K562 (cell line): ENCODE results near the gene MAGEA4.

ENCODE experiments used
- CBFA2T3 ChIP-seq: fragments of 450-650 bp; IDR thresholded peaks from 2 replicates; pipeline ENCODE4 v1.6.1; 2017
- MCM7 ChIP-seq, 2 experiments: fragments of 450-650 bp; IDR thresholded peaks; 2 replicates each; pipeline ENCODE4 v1.6.1; 2016 to 2018
- POLR2A ChIP-seq: fragments of 450-650 bp; conservative IDR thresholded peaks from 2 replicates; pipeline ENCODE4 v1.6.1; 2016
- RBM34 ChIP-seq: fragments of 200-400 bp; formaldehyde crosslinking; IDR thresholded peaks from 2 replicates; pipeline ENCODE4 v1.6.1; 2018; ENCODE audit warnings: low read length, borderline replicate concordance; ENCODE audit not compliant: insufficient read depth
- TCFL5 ChIP-seq: fragments of 250-450 bp; sonication (Bioruptor Pico); conservative IDR thresholded peaks from 2 replicates; pipeline ENCODE4 v1.6.1; 2021; ENCODE audit warnings: mild to moderate bottlenecking, moderate library complexity, matching md5 sums
- TEAD2 ChIP-seq: fragments of 450-650 bp; IDR thresholded peaks from 2 replicates; pipeline ENCODE4 v1.6.1; 2016; ENCODE audit warnings: missing genetic modification characterization, control low read depth, missing compliant biosample characterization
- ZNF12 ChIP-seq: sonication (generic); formaldehyde crosslinking; IDR thresholded peaks from 2 replicates; pipeline ENCODE4 v1.4.0; 2020; ENCODE audit warnings: mild to moderate bottlenecking, missing genetic modification reagents
- TF ChIP-seq, protein P1 (sequence below), 2 experiments: fragments of 450-650 bp in 1 of 2; IDR thresholded peaks; 2 replicates each; pipeline ENCODE4 v1.6.1; 2011 to 2017; ENCODE audit warnings: low read depth in 2 of 2, antibody characterized with exemption in 1 of 2, borderline replicate concordance in 1 of 2, low read length in 1 of 2, mild to moderate bottlenecking in 1 of 2, mixed read lengths in 1 of 2; ENCODE audit not compliant: control insufficient read depth in 1 of 2
- TF ChIP-seq, protein P2 (sequence below): fragments of 250-450 bp; sonication (Bioruptor Pico); IDR thresholded peaks from 2 replicates; pipeline ENCODE4 v1.4.0; 2020
- TF ChIP-seq, protein P3 (sequence below), 3 experiments: IDR thresholded peaks in 2 of 3; conservative IDR thresholded peaks in 1 of 3; 2 replicates each; pipeline ENCODE4 v1.5.1; 2011 to 2012; ENCODE audit warnings: low read length in 3 of 3, mild to moderate bottlenecking in 3 of 3, control low read depth in 2 of 3, improper control_type of control experiment in 1 of 3, inconsistent platforms in 1 of 3, low read depth in 1 of 3, mixed read lengths in 1 of 3, moderate library complexity in 1 of 3; ENCODE audit not compliant: insufficient read depth in 2 of 3

DNA sequence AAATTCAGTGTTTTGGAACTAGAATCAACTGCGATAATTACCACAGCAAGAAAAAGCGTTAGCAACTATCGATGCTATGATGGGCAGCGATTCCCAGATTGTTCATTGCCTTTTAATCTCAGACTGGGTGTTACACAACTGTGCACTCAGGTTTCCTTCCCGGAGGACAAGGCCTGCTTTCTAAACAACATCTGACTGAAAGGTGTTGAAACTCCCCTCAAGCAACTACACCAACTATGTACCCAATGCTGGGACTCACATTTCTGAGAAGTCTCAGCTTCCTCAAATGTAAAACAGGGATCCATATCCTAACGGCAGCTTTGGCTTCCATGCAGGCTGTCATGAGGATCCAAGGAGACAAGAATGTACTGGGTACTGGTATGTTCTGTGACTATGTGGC, 53.5 kb downstream of the MAGEA4 start:
- TF ChIP-seq POLR2A (no peak), TEAD2 (tag) (no peak), TCFL5 (CRISPR knock-in tag) (no peak), ZNF12 (CRISPR knock-in tag) (no peak), CBFA2T3 (no peak), RBM34 (no peak), MCM7 (IDR thresholded peaks at IDR 0.05) (no peak)
- TF ChIP-seq, protein P1, sequence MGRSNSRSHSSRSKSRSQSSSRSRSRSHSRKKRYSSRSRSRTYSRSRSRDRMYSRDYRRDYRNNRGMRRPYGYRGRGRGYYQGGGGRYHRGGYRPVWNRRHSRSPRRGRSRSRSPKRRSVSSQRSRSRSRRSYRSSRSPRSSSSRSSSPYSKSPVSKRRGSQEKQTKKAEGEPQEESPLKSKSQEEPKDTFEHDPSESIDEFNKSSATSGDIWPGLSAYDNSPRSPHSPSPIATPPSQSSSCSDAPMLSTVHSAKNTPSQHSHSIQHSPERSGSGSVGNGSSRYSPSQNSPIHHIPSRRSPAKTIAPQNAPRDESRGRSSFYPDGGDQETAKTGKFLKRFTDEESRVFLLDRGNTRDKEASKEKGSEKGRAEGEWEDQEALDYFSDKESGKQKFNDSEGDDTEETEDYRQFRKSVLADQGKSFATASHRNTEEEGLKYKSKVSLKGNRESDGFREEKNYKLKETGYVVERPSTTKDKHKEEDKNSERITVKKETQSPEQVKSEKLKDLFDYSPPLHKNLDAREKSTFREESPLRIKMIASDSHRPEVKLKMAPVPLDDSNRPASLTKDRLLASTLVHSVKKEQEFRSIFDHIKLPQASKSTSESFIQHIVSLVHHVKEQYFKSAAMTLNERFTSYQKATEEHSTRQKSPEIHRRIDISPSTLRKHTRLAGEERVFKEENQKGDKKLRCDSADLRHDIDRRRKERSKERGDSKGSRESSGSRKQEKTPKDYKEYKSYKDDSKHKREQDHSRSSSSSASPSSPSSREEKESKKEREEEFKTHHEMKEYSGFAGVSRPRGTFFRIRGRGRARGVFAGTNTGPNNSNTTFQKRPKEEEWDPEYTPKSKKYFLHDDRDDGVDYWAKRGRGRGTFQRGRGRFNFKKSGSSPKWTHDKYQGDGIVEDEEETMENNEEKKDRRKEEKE (IDR thresholded peaks at IDR 0.05; ENCODE audit: borderline replicate concordance in 1 of 2, control insufficient read depth in 1 of 2, low read depth in 2 of 2, low read length in 1 of 2), result no peak
- TF ChIP-seq, protein P2, sequence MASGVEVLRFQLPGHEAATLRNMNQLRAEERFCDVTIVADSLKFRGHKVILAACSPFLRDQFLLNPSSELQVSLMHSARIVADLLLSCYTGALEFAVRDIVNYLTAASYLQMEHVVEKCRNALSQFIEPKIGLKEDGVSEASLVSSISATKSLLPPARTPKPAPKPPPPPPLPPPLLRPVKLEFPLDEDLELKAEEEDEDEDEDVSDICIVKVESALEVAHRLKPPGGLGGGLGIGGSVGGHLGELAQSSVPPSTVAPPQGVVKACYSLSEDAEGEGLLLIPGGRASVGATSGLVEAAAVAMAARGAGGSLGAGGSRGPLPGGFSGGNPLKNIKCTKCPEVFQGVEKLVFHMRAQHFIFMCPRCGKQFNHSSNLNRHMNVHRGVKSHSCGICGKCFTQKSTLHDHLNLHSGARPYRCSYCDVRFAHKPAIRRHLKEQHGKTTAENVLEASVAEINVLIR (CRISPR knock-in tag), result no peak
- TF ChIP-seq, protein P3, sequence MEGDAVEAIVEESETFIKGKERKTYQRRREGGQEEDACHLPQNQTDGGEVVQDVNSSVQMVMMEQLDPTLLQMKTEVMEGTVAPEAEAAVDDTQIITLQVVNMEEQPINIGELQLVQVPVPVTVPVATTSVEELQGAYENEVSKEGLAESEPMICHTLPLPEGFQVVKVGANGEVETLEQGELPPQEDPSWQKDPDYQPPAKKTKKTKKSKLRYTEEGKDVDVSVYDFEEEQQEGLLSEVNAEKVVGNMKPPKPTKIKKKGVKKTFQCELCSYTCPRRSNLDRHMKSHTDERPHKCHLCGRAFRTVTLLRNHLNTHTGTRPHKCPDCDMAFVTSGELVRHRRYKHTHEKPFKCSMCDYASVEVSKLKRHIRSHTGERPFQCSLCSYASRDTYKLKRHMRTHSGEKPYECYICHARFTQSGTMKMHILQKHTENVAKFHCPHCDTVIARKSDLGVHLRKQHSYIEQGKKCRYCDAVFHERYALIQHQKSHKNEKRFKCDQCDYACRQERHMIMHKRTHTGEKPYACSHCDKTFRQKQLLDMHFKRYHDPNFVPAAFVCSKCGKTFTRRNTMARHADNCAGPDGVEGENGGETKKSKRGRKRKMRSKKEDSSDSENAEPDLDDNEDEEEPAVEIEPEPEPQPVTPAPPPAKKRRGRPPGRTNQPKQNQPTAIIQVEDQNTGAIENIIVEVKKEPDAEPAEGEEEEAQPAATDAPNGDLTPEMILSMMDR (IDR thresholded peaks at IDR 0.05 in 2 of 3, conservative IDR thresholded peaks at IDR 0.05 in 1 of 3; ENCODE audit: insufficient read depth in 2 of 3, low read depth in 1 of 3, low read length in 3 of 3), result no peak
